HG02840 (cell line): Measurements from ENCODE around the gene MYEOV.

Experiments used
- ATAC-seq: cut with Tn5 transposase; IDR thresholded peaks from one replicate; pipeline ENCODE4 v1.9.1; 2021; ENCODE audit warnings: mild to moderate bottlenecking, moderate library complexity, moderate number of reproducible peaks; ENCODE audit not compliant: unreplicated experiment, low FRiP score

MYEOV gene

DNA sequence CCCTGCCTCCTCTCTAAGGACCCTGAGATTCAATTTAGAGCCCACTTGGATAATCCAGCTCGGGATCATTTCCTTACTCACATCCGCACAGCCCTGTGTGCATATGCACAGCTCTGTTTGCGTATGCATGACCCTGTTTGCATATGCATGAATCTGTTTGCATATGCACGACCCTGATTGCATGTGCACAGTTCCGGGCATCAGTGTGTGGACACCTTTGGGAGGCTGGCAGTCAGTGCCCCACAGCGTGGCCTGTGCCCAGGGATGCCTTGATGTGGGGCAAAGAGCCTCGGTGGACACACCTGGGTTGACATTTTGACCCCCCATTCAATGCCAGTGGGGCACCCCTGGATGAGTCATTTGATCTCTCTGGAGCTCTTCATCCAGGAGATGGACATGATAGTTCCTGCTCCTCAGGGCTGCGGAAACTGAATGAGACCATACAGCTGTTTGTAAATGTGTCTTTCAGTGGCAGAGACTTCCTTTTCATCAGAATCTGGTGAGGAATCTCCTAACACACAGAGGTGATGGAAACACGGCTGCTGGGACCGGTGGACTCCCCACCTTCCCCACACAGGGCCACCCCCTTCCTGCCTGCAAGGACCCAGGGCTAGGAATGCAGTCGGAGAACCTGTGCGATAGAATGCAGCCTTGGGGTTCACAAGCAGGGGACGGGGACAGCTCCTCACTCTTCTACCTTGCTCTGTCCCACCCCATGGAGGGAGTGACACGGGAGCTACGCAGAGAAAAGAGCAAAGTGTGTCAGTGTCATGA lies 41.2 kb downstream of the MYEOV start:
- no peak for ATAC-seq

DNA sequence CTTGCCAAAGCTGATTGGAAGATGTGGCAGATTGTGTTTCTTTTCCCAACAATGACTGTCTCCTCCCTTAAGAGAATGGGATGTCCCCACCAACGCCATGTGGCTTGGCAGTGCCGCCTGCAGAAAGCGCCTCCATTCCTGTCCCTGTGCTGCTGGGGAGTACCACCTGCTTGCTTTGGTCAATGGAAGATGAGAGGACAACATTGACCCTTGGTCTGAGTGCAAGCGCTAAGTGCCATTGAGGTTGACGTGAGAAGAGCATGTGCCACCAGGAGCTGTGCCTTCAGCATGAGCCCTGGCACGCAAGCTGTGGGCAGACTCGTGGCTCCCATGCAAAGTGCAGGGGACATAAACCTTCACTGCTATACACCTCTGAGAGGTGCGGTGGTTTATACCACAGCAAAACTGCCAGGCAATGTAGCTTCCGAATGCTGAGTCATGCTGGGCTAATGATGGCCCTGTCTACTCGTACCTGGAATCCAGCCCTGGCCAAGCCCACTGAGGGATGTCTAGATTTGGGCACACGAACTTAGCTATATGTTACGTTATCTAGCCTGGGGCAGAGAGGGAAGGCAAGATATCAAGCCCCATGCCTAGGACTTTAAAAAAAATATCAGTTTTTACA lies 41.9 kb downstream of the MYEOV start:
- ATAC-seq: no peak

DNA sequence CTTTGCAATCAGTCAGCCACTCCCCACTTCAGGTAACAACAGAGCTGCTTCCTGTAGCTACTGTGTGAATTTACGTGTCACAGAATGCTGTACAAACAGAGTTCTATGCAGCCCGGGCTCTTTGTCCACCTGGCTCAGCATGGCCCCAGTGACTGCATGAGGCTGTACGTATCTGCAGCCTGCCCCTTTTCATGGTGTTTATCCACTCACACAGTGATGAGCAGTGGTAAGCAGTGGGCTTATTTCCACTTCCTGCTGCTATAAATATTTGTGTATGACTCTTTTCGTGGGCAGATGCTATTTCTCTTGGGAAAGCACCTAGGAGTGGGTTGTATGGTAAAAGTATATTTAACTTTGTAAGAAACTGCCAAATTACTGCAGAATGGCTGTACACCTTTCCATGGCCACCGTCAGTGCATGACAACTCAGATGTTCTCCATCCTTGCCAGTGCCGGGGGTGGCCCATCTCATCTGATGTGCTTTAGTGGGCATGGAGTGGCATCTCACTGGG lies 43.3 kb downstream of the MYEOV start:
- peak; percentile 60 for ATAC-seq

DNA sequence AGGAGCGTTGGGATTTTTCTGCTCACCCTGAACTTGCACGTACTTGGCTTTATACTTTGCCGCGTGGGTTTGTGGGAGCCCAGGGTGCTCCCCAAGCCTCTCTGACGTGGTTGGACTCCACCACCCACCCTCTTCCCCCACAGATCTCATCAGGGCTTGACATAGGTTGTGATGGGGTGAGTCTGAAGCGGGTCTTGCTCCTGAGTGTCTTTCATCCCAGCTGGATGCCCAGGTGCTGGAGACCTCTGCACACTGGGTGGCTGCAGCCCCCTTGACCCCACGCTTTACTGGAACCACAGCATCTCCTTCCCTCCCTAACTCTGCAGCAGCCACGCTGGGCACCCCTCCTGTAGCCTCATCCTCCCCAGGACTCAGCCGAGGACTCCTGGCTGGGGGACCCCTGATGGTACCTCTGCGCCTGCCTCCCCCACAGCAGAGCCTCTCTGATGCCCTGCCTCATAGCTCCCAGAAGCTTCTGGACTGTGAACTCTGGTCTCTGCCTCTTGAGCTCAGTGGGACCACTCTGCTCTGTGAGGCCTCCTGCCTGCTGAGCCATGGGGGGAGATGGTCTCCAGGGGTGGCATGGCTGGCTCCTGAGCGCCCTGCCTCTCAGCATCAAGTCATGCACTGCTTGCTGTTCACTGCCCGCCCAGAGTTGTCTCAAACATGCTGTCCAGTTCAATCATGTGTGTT lies 45.2 kb downstream of the MYEOV start:
- no peak for ATAC-seq

DNA sequence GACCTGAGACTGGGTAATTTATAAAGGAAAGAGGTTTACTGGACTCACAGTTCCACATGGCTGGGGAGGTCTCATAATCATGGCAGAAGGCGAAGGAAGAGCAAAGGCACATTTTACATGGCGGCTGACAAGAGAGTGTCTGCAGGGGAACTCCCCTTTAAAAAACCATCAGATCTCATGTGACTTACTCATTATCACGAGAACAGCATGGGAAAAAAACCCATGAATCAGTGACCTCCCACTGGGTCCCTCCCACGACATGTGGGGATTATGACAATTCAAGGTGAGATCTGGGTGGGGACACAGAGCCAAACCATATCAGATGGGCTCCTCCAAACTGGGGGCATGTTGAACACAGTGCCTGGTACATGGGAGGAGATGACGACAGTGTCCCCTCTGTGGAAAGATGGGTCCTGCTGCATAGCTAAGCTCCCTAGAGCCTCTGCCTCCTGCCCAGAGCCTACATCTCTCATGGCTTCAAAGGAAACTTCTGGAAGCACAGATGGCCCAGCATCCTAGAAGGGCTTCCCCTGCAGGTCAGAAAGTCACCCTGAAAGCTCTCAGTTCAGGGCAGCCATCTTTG lies 46.1 kb downstream of the MYEOV start:
- ATAC-seq: no peak

DNA sequence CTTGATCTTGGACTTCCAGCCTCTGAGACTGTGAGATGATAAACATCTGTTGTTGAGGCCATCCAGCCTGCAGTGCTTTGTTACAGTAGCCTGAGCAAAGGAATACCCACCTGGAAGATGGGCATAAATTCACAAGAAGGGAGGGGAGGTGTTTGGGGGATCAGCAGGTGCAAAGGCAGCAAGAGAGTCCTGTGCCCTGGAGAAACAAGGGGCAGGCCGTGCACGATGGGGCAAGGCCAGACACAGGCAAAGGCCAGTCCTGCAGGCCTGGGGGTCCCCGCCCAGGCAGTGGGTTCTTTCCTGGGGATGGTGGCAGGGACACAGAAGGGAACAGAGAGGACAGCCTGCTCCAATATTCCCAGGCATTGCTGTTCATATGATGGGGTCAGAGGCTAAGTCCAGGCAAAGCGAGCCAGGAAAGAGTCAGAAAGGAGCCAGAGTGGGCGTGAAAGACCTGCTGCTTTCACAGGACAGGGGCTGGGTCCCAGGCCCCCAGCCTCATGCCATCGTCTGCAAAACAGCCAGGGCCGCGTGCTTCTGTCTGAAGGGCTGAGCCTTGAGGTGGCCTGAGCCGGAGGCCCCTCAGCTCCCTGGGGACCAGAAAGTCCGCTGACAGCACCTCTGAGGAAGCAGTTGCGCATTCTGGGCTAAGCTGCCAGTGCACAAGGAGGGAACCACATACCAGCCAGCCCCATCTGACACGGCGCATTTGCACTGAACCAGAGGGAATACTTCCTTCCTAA lies 48.8 kb downstream of the MYEOV start:
- ATAC-seq: no peak

DNA sequence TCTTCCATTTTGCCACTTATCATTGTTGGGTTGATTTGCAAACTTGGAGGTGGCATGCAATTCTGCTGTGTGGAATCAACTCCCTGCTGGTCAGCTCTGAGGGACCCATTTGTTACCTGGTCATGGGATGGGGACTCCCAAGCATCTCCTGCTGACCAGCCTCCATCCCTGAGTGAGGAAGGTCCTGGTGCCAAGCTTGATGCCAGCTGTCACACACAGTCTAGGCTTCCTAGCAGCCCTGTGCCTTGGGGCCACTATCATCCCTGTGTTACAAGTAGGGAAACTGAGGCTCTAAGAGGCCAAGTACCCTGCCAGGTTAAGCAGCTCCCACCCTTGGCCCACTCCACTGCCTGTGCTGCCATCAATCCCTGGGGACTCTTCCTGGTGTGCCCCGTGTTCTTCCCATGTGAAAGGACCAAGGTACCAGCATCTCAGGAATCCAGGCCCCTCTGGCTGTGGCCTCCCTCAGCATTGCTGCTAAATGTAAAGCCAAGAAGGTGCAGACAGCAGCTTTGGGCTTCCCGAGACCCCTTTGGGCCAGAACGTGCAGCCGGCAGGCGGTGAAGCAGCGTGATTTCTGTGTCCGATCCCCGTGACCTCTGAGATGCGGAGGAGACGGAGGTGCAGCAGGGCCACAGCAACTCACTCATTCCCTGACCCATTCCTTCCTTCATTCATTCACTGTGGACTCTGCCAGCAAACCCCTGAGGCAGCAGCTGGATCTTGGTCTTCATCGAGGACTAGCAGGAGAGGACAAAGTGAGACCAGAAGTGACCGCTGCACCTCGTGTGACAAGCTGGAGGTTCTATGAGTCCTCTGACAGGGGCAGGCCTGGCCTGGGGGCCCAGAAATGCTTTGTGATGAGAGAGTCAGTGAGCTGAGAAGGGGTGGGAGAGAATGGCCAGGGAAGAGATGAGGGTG lies 49.7 kb downstream of the MYEOV start:
- ATAC-seq: no peak

DNA sequence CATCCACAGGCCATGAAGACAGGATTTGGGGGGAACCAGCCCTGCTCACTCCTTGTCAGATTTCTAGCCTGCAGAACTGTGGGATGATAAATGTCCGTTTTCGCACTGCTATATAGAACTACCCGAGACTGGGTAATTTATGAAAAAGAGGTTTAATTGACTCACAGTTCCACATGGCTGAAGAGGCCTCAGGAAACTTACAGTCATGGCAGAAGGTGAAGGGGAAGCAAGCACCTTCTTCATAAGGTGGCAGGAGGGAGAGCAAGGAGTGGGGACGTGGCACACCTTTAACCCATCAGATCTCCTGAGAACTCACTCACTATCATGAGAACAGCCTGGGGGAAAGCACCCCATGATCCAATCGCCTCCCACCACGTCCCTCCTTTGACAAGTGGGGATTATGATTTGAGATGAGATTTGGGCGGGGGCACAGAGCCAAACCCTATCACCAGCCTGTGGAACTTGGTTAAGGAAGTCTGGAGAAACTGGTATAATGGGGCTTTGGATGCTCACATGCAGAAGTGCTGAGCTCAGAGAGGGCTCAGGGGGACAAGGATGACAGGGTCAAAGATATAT lies 50.7 kb downstream of the MYEOV start:
- no peak for ATAC-seq
